Stimulated activated CD8-positive, alpha-beta memory T cell treated with anti-CD3 and anti-CD28 coated beads, Interleukin-12 subunit alpha, Interleukin-12 subunit beta, amount 100 ng/mL, for 24 hours (primary cell): ENCODE data around the gene SMU1.

Experiments
- DNase-seq: peaks from one replicate; pipeline ENCODE4 v3.0.0-alpha.2; 2020; ENCODE audit errors: extremely low read depth

Gene SMU1

GRCh38 chr9:33044677-33045282 is 31.7 kb downstream of the SMU1 start:
- DNase-seq, result no peak

GRCh38 chr9:33044162-33044673 is 32.3 kb downstream of the SMU1 start:
- peak; percentile 19 for DNase-seq

DNA sequence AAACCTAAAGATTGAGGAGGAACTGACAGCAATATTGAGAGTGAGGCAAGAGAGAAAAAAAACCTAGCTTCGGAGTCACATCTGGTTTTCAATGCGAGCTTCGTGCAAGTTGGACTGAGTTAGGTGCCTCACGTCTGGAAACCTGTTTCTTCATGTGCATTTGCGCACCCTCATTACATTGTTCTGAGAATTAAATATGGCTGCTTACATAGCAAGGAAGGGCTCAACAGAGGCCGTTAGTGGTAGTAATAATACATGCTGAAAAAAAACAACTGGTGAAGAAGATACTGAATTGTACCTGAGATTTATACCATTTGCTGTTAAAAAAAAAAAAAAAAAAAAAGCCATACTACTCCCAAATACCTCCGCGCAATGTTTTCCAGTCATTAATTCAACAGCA is 32.8 kb downstream of the SMU1 start:
- no peak for DNase-seq

GRCh38 chr9:33042473-33042872 is 34.0 kb downstream of the SMU1 start:
- no peak for DNase-seq

- no peak for DNase-seq
Measured at GRCh38 chr9:33041432-33042188, 34.9 kb downstream of the SMU1 start.

DNA sequence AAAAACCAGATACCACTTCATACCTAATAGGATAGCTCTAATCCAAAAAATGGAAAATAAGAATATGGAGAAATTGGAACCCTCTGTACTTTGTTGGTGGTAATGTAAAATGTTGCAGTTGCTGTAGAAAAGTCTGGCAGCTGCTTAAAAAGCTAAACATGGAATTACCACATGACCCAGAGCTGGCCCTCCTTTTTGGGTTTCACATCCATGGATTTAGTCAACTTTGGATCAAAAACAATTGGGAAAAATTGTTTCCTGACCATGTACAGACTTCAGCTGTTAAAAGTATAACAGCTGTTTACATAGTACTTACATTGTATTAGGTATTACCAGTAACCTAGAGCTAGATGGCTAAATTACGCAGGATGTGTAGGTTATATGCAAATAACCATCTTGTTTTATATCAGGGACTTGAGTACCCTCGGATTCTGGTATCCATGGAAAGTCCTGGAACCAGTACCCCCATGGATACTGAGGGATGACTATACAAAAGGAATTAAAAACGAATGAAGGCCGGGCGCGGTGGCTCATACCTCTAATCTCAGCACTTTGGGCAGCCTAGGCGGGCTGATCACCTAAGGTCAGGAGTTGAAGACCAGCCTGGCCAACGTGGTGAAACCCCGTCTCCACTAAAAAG is 35.6 kb downstream of the SMU1 start:
- no peak for DNase-seq

GRCh38 chr9:33032865-33033264 is 43.6 kb downstream of the SMU1 start:
- no peak for DNase-seq

GRCh38 chr9:33032292-33032691 is 44.2 kb downstream of the SMU1 start:
- no peak for DNase-seq

GRCh38 chr9:33030285-33030684 is 46.2 kb downstream of the SMU1 start:
- no peak for DNase-seq

DNA sequence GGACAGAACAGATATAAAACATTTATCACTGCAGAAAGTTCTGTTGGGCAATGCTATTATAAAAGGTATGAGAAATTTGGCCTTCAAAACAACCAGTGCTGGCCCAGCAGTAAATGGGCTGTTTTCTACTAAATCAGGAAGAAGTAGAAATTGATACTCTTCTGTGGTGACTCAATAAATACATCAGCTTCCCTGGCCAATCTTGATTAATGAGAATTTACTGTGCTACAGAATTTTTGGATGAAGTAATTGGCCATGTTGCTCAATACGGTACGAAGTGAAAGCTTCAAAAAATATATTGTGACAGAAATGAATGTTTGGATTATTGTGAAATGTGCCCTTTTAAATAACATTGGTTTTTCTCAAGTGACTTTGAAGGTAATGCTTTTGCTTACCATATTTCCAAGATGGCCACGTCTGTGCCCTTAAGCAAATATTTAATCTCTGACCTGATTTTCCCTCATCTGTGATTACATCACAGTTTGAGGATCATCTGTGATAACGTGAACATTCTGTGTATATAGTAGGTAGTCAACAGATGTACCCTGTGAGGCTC is 47.2 kb downstream of the SMU1 start:
- DNase-seq, result no peak

DNA sequence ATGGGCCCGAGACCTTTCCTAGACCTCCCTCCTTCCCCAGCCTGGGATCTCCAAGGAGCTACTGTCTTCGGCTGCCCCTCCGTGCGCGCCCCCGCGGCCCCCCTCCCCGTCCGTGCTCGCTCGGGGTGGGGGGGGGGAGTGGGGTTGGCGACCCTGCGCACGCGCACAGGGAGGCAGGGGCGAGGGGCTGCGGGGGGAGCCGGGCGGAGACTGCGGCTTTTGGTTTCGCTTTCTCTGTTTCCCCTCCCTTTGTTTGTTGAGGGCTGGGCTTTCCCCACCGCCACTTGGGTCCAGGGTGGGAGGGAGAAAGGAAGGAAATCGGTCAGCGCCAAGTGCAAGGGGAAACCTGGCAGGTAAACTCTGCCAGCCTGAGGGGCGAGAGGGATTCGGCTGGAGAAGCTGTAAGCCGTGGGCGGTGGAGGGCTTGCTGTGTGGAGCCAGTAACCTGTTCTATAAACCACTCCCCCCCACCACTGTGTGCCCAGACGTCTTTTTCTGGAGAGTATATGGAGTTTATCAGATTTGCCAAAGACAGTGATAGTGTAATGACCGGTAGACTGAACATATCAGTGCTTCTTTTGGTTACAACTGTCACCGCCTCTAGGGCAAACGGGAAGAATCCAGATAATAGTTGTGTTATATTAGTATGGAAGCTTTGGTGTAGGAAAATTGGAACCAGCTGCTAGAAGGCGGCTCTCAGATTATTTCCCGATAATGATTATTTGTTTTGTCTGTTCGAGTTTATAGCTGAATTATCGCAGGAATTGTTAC is 50.7 kb downstream of the SMU1 start:
- peak; percentile 42 for DNase-seq

- DNase-seq, result peak; percentile 85
Measured at GRCh38 chr9:33024966-33025571, 51.4 kb downstream of the SMU1 start, which contains the start of gene DNAJA1. TSS of gene DNAJA1 (plus strand) at chr9:33025273. CDS start at chr9:33026485, 1,212 bp downstream.

- DNase-seq, result no peak
Measured at GRCh38 chr9:33024126-33024965, 52.1 kb downstream of the SMU1 start.

DNA sequence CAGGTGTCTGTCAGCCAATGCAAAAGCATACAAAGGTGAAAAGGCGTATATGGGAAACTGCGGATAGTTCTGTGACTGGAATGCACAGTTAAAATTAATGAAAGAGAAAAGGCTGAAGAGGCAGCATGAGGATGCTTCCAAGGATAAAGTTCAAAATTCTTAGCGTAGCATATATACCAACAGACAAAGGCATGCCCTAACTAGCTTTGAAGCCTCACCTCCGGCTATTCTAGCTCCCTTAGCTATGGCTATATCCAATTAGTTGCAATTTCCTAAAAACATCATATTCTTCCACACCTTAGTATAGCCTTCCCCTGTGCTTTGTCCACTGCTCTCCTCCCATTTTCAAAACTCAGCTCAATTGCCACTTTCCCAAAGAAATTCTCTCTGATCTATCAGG is 52.8 kb downstream of the SMU1 start:
- no peak for DNase-seq

GRCh38 chr9:33022755-33023154 is 53.7 kb downstream of the SMU1 start:
- DNase-seq, result no peak

GRCh38 chr9:33022303-33022702 is 54.2 kb downstream of the SMU1 start:
- DNase-seq, result no peak

- no peak for DNase-seq
Measured at GRCh38 chr9:33019797-33020196, 56.7 kb downstream of the SMU1 start.

- no peak for DNase-seq
Measured at GRCh38 chr9:33017283-33018041, 59.0 kb downstream of the SMU1 start.

DNA sequence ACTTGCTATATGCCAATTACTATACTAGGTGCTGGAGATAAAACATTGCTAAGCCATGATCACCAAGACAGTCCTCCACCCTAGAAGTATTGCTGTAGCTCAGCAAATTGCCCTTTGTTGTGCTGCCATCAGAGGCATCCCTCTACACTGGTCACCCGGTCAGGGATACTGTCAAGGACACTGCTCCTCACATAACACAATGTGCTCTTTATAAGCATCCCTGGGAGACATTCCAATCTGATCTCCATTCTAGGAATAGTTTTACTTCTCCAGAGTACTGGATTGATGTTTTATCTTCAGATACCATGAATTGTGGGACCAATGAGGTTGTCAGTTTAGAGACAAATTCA is 61.8 kb downstream of the SMU1 start:
- no peak for DNase-seq
